Esophagus muscularis mucosa (tissue), 3 donors: ENCODE data around the gene GABRD.

Experiments used
- CTCF ChIP-seq, 3 experiments: fragments of 200-600 bp in 2 of 3; fragments of 450-650 bp in 1 of 3; sonication (generic) in 2 of 3; IDR thresholded peaks; one replicate each; pipeline ENCODE4 v1.5.1; 2017 to 2019; ENCODE audit warnings: antibody characterized with exemption in 3 of 3, mild to moderate bottlenecking in 2 of 3, moderate library complexity in 1 of 3
- POLR2A ChIP-seq: fragments of 450-650 bp; IDR thresholded peaks from one replicate; pipeline ENCODE4 v1.6.1; 2017; ENCODE audit warnings: antibody characterized with exemption, moderate library complexity, mild to moderate bottlenecking, low read depth

- TF ChIP-seq CTCF (IDR thresholded peaks at IDR 0.05) = no peak
- no peak for TF ChIP-seq POLR2A
Measured at GRCh38 chr1:1973716-1974642, 45.2 kb upstream of the GABRD start.
